Glomerular visceral epithelial cell (primary cell): ENCODE results near the gene DNASE1L2.
"Not testable (repeated sequence)": the region's sequence is repeated elsewhere in the genome, so short reads cannot be mapped to it uniquely, and the experiment has no call there.

Experiments
- DNase-seq: peaks from one replicate; pipeline ENCODE4 v3.0.0-alpha.2; 2016; ENCODE audit errors: extremely low spot score

DNASE1L2 gene

GRCh38 chr16:2236337-2237101, at the start of gene DNASE1L2:
Gene DNASE1L2, plus strand, starts transcription at chr16:2236444. Its CDS starts 373 bp downstream, at chr16:2236817.
- peak; percentile 26 for DNase-seq

DNA sequence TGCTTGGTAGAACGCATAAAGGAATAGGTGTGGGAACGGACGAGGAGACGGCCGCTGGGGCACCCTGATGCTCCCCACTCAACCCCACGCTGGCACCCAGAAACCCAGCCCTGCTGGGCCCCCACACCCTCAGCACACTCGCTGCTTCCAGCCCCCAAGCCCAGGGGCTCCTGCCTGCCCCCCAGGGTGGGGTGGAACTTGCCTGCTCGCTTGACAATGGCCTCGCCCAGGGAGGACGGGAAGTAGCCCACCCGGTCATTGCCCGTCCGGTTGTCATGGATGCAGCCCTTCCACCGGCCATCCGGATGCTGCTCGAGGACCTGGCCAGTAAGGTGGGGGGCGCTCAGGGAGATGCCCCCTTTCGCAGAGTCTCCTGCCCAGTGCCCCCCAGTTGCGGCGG, 49.7 kb upstream of the DNASE1L2 start:
- no peak for DNase-seq

DNA sequence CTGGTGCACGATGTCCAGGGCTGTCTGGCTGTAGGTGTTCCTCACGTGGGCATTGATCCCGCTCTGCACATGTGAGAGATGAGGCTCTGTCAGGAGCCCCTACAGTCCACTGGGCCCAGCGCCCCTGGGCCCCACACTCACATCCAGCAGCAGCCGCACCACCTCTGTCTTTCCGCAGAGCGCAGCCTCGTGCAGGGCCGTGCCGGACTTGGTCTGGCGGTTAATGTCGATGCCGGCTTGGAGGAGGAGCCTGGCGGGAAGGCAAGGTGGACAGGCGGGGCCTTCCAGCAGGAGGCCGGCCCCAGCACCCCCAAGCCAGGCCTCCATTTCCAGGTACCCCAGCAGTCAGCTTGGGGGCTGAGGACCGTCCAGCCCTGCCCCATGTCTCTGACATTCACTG, 49.0 kb upstream of the DNASE1L2 start:
- DNase-seq, result no peak

DNA sequence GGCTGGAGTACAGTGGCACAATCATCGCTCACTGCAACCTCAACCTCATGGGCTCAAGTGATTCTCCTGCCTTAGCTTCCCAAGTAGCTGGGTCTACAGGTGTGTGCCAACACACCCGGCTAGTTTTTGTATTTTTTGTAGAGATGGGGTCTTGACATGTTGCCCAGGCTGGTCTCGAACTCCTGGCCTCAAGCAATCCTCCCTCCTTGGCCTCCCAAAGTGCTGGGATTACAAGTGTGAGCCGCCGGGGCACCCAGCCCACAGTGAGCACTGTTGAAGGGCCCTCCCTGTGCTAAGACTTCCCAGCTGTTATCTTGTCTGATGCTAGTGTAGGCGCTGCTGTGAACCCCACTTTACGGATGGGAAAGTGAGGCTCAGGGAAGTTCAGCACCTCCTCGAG, 47.8 kb upstream of the DNASE1L2 start:
- no peak for DNase-seq

DNA sequence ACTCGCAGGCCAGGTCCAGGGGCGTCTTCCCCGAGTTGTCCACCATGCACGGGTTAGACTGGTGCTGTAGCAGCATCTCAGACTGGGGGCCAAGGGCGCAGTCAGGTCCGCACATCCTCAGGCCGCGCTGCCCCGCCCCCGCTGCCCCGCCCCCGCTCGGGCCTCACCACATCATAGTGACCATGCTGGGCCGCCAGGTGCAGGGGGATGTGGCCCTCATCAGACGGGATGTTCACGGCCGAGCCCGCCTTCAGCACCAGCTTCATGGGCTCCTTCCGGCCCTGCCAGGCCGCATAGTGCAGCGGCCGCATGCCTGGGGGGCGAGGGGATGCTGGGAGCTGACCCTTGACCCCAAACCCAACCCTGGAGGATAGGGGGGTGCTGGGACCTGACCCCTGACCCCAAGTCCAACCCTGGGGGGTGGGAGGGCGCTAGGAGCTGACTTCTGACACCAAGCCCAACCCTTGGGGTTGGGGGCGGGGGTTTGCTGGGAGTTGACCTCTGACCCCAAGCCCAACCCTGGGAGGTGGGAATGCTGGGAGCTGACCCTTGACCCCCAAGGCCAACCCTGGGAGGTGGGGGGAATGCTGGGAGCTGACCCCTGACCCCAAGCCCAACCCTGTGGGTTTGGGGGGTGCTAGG, 46.9 kb upstream of the DNASE1L2 start:
- DNase-seq, result no peak

DNA sequence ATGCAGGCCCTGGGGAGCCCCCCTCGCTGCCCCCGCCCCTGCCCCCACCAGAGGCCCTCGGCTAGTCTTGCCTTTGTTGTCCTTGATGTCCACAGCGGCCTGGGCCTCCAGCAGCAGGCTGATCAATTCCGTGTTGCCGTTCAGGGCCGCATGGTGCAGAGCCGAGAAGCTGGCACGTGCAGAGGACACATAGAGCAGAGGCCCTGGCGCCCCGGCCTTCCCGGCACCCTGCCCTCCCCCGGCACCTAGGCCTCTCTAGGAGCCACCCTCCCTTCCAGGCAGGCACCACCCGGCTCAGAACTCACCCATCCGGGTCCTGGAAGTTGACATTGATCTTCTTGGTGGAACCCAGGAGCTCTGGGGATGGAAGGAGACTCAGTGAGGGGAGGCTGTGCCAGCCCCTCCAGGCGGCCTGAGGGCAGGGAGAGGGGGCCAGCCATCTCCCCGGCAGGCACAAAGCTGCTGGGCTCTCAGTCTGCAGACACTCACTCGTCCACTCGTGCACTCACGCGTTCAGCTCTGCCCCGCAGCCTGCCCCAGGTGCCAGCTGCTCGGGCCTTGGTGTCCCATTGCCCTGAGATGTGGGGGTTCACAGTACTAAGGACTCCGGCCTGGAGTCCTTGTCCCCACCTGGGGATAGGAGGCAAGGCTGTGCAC, 46.1 kb upstream of the DNASE1L2 start:
- DNase-seq, result no peak

DNA sequence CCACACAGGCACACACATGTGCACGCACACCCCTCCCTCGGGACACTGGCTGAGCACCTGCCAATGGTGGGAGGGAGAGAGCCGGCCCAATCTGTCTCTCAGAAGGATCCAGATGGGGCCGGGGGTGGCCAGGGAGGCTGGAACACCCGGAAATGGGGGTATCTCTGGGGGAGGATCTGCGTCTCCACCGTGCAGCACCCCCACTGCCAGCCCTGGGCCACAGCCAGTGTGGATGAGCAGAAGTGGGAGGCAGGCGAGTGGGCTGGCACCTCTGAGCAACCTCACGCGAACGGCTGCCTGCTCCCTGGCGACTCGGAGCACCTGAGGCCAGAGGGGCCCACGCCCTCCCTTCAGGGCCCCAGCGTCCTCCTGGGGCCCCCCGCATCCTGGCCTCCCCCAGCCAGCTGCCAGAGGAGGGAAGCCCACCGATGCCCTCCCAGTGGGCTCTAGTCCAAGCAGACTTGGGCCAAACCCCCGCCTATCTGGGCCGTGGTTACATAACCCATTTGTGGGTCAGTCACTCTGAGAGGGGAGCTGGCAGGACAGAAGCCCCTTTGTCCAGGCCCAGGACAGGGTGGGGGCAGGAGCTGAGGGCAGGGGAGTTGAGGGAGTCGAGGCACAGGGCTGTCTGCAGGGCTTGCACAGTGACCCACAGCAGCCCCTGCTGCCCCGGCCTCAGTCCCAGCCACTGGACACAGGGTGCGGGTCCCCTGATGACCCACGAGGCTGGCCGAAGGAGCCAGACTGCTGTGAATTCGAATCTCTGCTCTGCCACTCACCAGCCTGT, 45.4 kb upstream of the DNASE1L2 start:
- no peak for DNase-seq

- DNase-seq, result no peak
Observed at GRCh38 chr16:2191446-2191706, 44.9 kb upstream of the DNASE1L2 start.

GRCh38 chr16:2194166-2194834, 41.9 kb upstream of the DNASE1L2 start:
- peak; percentile 63 for DNase-seq

- peak; percentile 64 for DNase-seq
Observed at GRCh38 chr16:2194852-2195321, 41.4 kb upstream of the DNASE1L2 start.

- no peak for DNase-seq
Observed at GRCh38 chr16:2195322-2196161, 40.7 kb upstream of the DNASE1L2 start.

- no peak for DNase-seq
Observed at GRCh38 chr16:2196162-2196980, 39.9 kb upstream of the DNASE1L2 start, which contains the start of gene CASKIN1. Gene CASKIN1, minus strand, starts transcription at chr16:2196605. Its CDS starts 173 bp downstream, at chr16:2196432.

DNA sequence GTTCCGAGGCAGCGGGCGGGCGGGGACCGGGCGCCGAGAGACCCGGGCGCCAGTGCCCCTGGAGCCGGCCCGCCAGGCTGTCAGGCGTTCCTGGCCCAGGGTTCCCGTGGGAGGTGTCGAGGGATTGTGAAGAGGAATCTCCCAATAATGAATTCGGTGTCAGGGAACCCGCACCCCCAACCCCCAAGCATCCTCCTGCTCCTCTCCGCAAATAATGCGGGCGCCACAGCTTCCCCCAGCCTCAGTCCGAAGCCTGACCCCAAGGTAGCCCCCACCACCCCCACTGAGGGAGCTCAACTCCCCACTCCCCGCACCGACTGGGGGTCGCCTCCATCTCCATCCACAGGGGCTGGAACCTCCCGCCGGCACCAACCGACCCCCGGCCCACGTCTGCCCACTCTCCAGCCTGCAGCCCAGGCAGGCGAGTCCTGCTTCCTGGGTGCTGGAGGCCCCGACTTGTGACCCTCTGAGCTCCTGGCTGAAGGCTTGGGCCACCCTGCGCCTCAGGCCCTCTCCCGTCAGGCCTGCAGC, 39.2 kb upstream of the DNASE1L2 start:
- no peak for DNase-seq

- no peak for DNase-seq
Observed at GRCh38 chr16:2197765-2198164, 38.5 kb upstream of the DNASE1L2 start.

- DNase-seq, result no peak
Observed at GRCh38 chr16:2198283-2198682, 38.0 kb upstream of the DNASE1L2 start.

GRCh38 chr16:2199095-2199494, 37.1 kb upstream of the DNASE1L2 start:
- DNase-seq, result no peak

DNA sequence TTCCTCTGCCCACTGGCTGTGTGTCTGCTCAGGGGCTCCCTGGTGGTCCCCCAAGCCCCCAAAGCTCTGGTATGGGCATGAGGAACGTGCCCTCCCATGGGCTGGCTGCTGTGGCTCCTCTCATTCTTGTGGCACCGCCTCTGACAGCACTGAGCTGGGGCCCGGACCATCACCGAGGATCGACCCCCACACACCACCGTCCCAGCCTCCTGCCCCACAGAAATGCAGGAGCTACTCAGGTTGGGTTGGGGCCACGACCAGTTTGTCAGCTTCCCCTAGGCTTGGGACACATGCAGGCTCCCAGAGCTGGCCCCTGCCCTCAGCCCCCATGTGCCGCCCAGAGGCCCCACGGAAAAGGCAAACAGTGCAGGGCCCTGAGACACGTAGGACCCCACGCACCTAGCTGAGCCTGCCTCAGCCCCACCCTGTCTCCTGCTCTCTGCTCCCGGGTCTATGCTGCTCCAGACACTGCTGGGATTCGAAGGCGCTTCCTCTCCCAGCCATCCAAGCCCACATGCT, 36.6 kb upstream of the DNASE1L2 start:
- DNase-seq, result no peak

GRCh38 chr16:2200313-2200712, 35.9 kb upstream of the DNASE1L2 start:
- no peak for DNase-seq

- DNase-seq, result not testable (repeated sequence)
Observed at GRCh38 chr16:2203119-2203688, 33.0 kb upstream of the DNASE1L2 start.
